ENCODE data around the gene PTPN3.

DNA sequence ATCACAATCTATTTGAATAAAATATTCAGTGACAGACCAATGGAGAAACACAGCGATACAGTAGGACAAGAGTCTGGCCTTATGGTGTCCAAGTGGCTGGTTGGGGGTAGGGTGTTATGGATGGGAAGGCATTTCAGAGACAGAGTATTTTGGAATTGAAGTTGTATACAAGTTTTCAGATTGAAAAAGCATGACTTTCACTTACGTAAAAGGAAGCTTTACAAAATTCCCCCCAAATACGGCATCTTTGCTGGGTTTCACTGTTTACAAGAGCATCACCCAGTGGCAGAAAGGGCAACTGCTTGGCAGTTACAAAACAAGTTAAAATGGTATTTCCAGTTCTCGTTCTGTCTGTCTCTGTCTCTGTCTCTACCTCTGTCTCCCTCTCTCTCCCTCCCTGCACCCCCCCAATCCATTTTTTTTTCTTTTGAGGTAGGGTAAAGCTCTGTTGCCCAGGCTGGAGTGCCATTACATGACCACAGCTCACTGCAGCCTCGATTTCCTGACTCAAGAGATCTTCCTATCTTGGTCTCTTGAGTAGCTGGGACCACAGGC, 86.2 kb downstream of the PTPN3 start:
- TF ChIP-seq CTCF (IDR thresholded peaks at IDR 0.05) (peak in 6 of 7 experiments; percentile 35 to 54 (median 42)), POLR2A (IDR thresholded peaks at IDR 0.05) (no peak)
